ENCODE data around the gene JADE2.
"Not testable (repeated sequence)": the region's sequence is repeated elsewhere in the genome, so short reads cannot be mapped to it uniquely, and the experiment has no call there.

The JADE2 gene

DNA sequence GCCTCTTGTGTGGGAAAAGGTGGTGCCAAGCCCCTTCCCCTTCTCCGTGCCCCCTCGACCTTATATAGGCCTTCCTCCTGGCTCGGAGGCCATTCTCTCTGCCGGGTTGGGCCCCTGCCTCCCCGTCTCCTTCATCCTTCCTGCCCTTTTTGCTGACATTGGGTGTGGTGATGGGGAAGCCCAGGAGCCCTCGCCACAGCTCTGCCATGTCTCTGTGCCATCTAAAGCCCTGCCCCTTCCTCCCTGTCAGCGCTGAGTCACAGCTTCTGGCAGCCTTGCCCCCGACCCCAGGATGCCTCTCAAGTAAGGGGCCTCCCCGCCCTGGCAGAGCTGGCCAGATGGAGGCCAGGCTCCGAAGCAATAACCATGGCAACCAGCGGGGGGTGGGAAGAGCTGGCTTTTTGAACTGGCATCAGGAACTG lies 30.4 kb downstream of the JADE2 start:
- H2AK5ac ChIP-seq (ENCODE audit: low read length, severe bottlenecking) = peak overlapping the region; percentile 42
- H3K4me2 ChIP-seq (ENCODE audit: low read length, poor library complexity, severe bottlenecking) = no peak overlapping the region
- H4K91ac ChIP-seq (ENCODE audit: low read length) = no peak overlapping the region
- no peaks in the 10 kb centered on the region for H3K9me3 ChIP-seq (ENCODE audit: control insufficient read depth, low read length)
- DNase-seq = peak; percentile 75
- H3K4ac ChIP-seq (ENCODE audit: low read depth in 1 of 2, low read length in 2 of 2) = no peak overlapping the region
- peak overlapping the region; percentile 52 for H3K27ac ChIP-seq (ENCODE audit: low read length, poor library complexity, severe bottlenecking)
- no peak overlapping the region for H2AFZ ChIP-seq (ENCODE audit: low read depth, low read length)
- H3K36me3 ChIP-seq (ENCODE audit: control insufficient read depth in 1 of 2, insufficient read depth in 2 of 2, low read depth in 1 of 2, low read length in 2 of 2) = peaks cover 60 to 66% of the 10 kb centered on the region in 2 experiments
- H3K9ac ChIP-seq (ENCODE audit: low read length) = peak overlapping the region; percentile 22
- no peak overlapping the region for H3K23ac ChIP-seq (ENCODE audit: low read length in 2 of 2)
- 58% methylated on average over 10 of the region's 11 CpGs for WGBS
- peak overlapping the region; percentile 4 for H4K8ac ChIP-seq (ENCODE audit: low read length)
- peak overlapping the region; percentile 75 for H2BK15ac ChIP-seq (ENCODE audit: low read depth, poor library complexity, severe bottlenecking)
- H2BK5ac ChIP-seq (ENCODE audit: low read depth, low read length, poor library complexity, severe bottlenecking) = no peak overlapping the region
- H3K79me1 ChIP-seq (replicated peaks; ENCODE audit: low read length, poor library complexity, severe bottlenecking) = peaks cover 29% of the 10 kb centered on the region
- peaks cover 44% of the 10 kb centered on the region for H3K4me1 ChIP-seq (ENCODE audit: control insufficient read depth, insufficient read depth, low read depth, low read length)
- peak overlapping the region in 1 of 2 experiments; percentile 63 for H3K18ac ChIP-seq (ENCODE audit: low read depth in 1 of 2, low read length in 2 of 2)
- H2BK120ac ChIP-seq (ENCODE audit: low read depth, low read length) = no peak overlapping the region
- no peak overlapping the region for H2BK12ac ChIP-seq (ENCODE audit: low read length in 2 of 2)
- no peak overlapping the region for H3K4me3 ChIP-seq (ENCODE audit: insufficient read depth in 1 of 2, low read depth in 1 of 2, low read length in 2 of 2)
- H3K14ac ChIP-seq (ENCODE audit: low read length in 2 of 2) = no peak overlapping the region
- no peaks in the 10 kb centered on the region for H3K27me3 ChIP-seq (ENCODE audit: control insufficient read depth in 1 of 2, insufficient read depth in 1 of 2, low read length in 2 of 2)

DNA sequence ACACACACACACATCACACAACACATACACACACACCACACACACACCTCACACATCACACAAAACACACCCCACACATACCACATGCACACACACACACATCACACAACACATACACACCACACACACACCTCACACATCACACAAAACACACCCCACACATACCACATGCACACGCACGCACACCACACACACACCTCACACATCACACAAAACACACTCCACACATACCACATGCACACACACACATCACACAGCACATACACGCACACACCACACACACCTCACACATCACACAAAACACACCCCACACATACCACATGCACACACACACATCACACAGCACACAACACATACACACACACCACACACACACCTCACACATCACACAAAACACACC lies 31.1 kb downstream of the JADE2 start:
- Histone ChIP-seq H3K4me1 (ENCODE audit: control insufficient read depth, insufficient read depth, low read depth, low read length) (peaks cover 44% of the 10 kb centered on the region), H3K9ac (ENCODE audit: low read length) (peak overlapping the region; percentile 22), H3K79me1 (replicated peaks; ENCODE audit: low read length, poor library complexity, severe bottlenecking) (peaks cover 34% of the 10 kb centered on the region), H3K14ac (ENCODE audit: low read length in 2 of 2) (peak overlapping the region in 1 of 2 experiments; percentile 5), H3K36me3 (ENCODE audit: control insufficient read depth in 1 of 2, insufficient read depth in 2 of 2, low read depth in 1 of 2, low read length in 2 of 2) (peaks cover 65 to 71% of the 10 kb centered on the region in 2 experiments)
- H4K91ac ChIP-seq (ENCODE audit: low read length); H3K9me3 ChIP-seq (ENCODE audit: control insufficient read depth, low read length); H2BK12ac ChIP-seq (ENCODE audit: low read length in 2 of 2); H3K27me3 ChIP-seq (ENCODE audit: control insufficient read depth in 1 of 2, insufficient read depth in 1 of 2, low read length in 2 of 2); DNase-seq; H2BK5ac ChIP-seq (ENCODE audit: low read depth, low read length, poor library complexity, severe bottlenecking); H3K18ac ChIP-seq (ENCODE audit: low read depth in 1 of 2, low read length in 2 of 2); H3K4ac ChIP-seq (ENCODE audit: low read depth in 1 of 2, low read length in 2 of 2); H3K4me3 ChIP-seq (ENCODE audit: insufficient read depth in 1 of 2, low read depth in 1 of 2, low read length in 2 of 2); H2BK15ac ChIP-seq (ENCODE audit: low read depth, poor library complexity, severe bottlenecking); H2AK5ac ChIP-seq (ENCODE audit: low read length, severe bottlenecking); H3K23ac ChIP-seq (ENCODE audit: low read length in 2 of 2); H4K8ac ChIP-seq (ENCODE audit: low read length); H2BK120ac ChIP-seq (ENCODE audit: low read depth, low read length); H3K27ac ChIP-seq (ENCODE audit: low read length, poor library complexity, severe bottlenecking); H2AFZ ChIP-seq (ENCODE audit: low read depth, low read length); H3K4me2 ChIP-seq (ENCODE audit: low read length, poor library complexity, severe bottlenecking): not testable (repeated sequence)
- WGBS = 95% methylated on average over 3 of the region's 3 CpGs

DNA sequence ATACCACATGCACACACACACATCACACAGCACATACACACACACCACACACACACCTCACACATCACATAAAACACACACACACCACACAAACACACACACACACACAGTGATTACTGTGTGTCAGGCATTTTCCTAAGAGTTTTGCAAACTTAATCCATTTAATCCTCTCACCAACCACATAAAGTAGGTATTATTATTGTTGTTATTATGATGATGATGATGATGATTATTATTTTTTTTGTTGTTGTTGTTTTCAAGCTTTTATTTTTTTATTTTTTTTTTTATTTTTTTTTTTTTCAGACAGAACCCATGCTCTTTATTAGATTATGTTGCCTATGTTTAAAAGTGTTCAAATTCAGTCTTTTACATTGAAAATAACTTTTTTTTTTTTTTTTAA lies 31.5 kb downstream of the JADE2 start:
- Histone ChIP-seq H2BK120ac (ENCODE audit: low read depth, low read length) (no peak overlapping the region), H3K27ac (ENCODE audit: low read length, poor library complexity, severe bottlenecking) (no peak overlapping the region), H3K4ac (ENCODE audit: low read depth in 1 of 2, low read length in 2 of 2) (no peak overlapping the region), H3K4me2 (ENCODE audit: low read length, poor library complexity, severe bottlenecking) (no peak overlapping the region), H3K9me3 (ENCODE audit: control insufficient read depth, low read length) (no peaks in the 10 kb centered on the region), H3K9ac (ENCODE audit: low read length) (no peak overlapping the region), H3K4me1 (ENCODE audit: control insufficient read depth, insufficient read depth, low read depth, low read length) (peaks cover 43% of the 10 kb centered on the region), H3K27me3 (ENCODE audit: control insufficient read depth in 1 of 2, insufficient read depth in 1 of 2, low read length in 2 of 2) (no peaks in the 10 kb centered on the region), H2AFZ (ENCODE audit: low read depth, low read length) (no peak overlapping the region), H2BK5ac (ENCODE audit: low read depth, low read length, poor library complexity, severe bottlenecking) (no peak overlapping the region), H2BK15ac (ENCODE audit: low read depth, poor library complexity, severe bottlenecking) (no peak overlapping the region), H3K23ac (ENCODE audit: low read length in 2 of 2) (no peak overlapping the region), H2BK12ac (ENCODE audit: low read length in 2 of 2) (no peak overlapping the region), H3K4me3 (ENCODE audit: insufficient read depth in 1 of 2, low read depth in 1 of 2, low read length in 2 of 2) (no peak overlapping the region), H3K79me1 (replicated peaks; ENCODE audit: low read length, poor library complexity, severe bottlenecking) (peaks cover 38% of the 10 kb centered on the region), H4K91ac (ENCODE audit: low read length) (no peak overlapping the region), H2AK5ac (ENCODE audit: low read length, severe bottlenecking) (no peak overlapping the region), H3K36me3 (ENCODE audit: control insufficient read depth in 1 of 2, insufficient read depth in 2 of 2, low read depth in 1 of 2, low read length in 2 of 2) (peaks cover 65 to 72% of the 10 kb centered on the region in 2 experiments), H3K14ac (ENCODE audit: low read length in 2 of 2) (no peak overlapping the region), H4K8ac (ENCODE audit: low read length) (no peak overlapping the region), H3K18ac (ENCODE audit: low read depth in 1 of 2, low read length in 2 of 2) (no peak overlapping the region)
- no peak for DNase-seq

DNA sequence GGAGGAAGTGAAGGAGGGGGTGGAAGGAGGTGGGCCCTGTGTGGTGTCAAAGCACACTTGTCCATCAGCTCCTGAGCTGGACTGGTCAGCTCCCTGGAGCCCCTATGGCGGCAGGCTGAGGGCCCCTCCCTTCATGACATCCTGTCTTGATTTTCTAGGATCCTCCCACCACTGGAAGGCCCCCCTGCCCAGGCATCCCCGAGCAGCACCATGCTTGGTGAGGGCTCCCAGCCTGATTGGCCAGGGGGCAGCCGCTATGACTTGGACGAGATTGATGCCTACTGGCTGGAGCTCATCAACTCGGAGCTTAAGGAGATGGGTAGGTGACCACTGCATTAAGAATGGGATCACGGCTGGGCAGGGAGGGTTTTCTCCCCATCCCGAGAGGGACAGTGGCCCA lies 34.2 kb downstream of the JADE2 start:
- peaks cover 56% of the 10 kb centered on the region for H3K79me1 ChIP-seq (replicated peaks; ENCODE audit: low read length, poor library complexity, severe bottlenecking)
- peaks cover 82% of the 10 kb centered on the region in 2 experiments for H3K36me3 ChIP-seq (ENCODE audit: control insufficient read depth in 1 of 2, insufficient read depth in 2 of 2, low read depth in 1 of 2, low read length in 2 of 2)
- H3K4me1 ChIP-seq (ENCODE audit: control insufficient read depth, insufficient read depth, low read depth, low read length) = peaks cover 28% of the 10 kb centered on the region
- H4K8ac ChIP-seq (ENCODE audit: low read length) = no peak overlapping the region
- H3K14ac ChIP-seq (ENCODE audit: low read length in 2 of 2) = no peak overlapping the region
- H3K4ac ChIP-seq (ENCODE audit: low read depth in 1 of 2, low read length in 2 of 2) = no peak overlapping the region
- no peak overlapping the region for H2BK15ac ChIP-seq (ENCODE audit: low read depth, poor library complexity, severe bottlenecking)
- H4K91ac ChIP-seq (ENCODE audit: low read length) = no peak overlapping the region
- H3K27me3 ChIP-seq (ENCODE audit: control insufficient read depth in 1 of 2, insufficient read depth in 1 of 2, low read length in 2 of 2) = no peaks in the 10 kb centered on the region
- H3K9ac ChIP-seq (ENCODE audit: low read length) = no peak overlapping the region
- no peaks in the 10 kb centered on the region for H3K9me3 ChIP-seq (ENCODE audit: control insufficient read depth, low read length)
- H2BK120ac ChIP-seq (ENCODE audit: low read depth, low read length) = no peak overlapping the region
- DNase-seq = no peak
- WGBS = 94% methylated on average over 7 of the region's 7 CpGs
- H3K27ac ChIP-seq (ENCODE audit: low read length, poor library complexity, severe bottlenecking) = no peak overlapping the region
- no peak overlapping the region for H3K4me3 ChIP-seq (ENCODE audit: insufficient read depth in 1 of 2, low read depth in 1 of 2, low read length in 2 of 2)
- H2AK5ac ChIP-seq (ENCODE audit: low read length, severe bottlenecking) = no peak overlapping the region
- H2AFZ ChIP-seq (ENCODE audit: low read depth, low read length) = no peak overlapping the region
- H3K23ac ChIP-seq (ENCODE audit: low read length in 2 of 2) = no peak overlapping the region
- no peak overlapping the region for H3K4me2 ChIP-seq (ENCODE audit: low read length, poor library complexity, severe bottlenecking)
- H2BK12ac ChIP-seq (ENCODE audit: low read length in 2 of 2) = no peak overlapping the region
- H3K18ac ChIP-seq (ENCODE audit: low read depth in 1 of 2, low read length in 2 of 2) = no peak overlapping the region
- H2BK5ac ChIP-seq (ENCODE audit: low read depth, low read length, poor library complexity, severe bottlenecking) = no peak overlapping the region

Data from mesenchymal stem cell (in vitro differentiated cells and primary cell).